ENCODE measurements around the gene SCAMP5. TPM values are rescaled to one million over a fixed set of nuclear protein-coding genes. Genes with fewer than 3 reads are reported as not detected.

The SCAMP5 gene
- total RNA-seq, 1 experiment from 2014 or later: 10.7 TPM

DNA sequence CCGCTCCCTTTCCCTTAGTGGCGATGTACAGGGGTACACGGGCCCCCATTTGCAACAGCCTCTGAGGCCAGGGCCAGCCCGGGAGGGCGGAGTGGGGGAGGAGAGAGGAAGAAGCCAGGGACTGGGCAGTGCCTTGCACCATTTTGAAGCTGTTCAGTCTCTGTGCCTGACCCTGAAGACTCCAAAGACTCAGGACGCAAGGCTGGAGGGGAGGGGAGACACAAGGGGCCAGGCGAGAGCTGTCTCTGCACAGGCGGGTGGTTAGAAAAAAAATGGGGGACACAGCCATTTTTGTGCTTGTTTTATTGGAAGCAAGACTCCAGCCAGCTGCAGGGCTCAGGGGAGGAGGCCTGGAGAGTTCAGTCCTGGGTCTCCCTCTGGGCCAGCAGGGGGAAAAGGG lies 40.3 kb upstream of the SCAMP5 start:
- no TSS peak for BruUV-seq (replicated peaks)
- CTCF ChIA-PET: interaction anchor here (1.1 to 1.4 kb wide), 3 partner anchors 33 to 88 kb away, joined by 3 to 5 read pairs (median 4); partner anchors contain the start of gene SCAMP5

DNA sequence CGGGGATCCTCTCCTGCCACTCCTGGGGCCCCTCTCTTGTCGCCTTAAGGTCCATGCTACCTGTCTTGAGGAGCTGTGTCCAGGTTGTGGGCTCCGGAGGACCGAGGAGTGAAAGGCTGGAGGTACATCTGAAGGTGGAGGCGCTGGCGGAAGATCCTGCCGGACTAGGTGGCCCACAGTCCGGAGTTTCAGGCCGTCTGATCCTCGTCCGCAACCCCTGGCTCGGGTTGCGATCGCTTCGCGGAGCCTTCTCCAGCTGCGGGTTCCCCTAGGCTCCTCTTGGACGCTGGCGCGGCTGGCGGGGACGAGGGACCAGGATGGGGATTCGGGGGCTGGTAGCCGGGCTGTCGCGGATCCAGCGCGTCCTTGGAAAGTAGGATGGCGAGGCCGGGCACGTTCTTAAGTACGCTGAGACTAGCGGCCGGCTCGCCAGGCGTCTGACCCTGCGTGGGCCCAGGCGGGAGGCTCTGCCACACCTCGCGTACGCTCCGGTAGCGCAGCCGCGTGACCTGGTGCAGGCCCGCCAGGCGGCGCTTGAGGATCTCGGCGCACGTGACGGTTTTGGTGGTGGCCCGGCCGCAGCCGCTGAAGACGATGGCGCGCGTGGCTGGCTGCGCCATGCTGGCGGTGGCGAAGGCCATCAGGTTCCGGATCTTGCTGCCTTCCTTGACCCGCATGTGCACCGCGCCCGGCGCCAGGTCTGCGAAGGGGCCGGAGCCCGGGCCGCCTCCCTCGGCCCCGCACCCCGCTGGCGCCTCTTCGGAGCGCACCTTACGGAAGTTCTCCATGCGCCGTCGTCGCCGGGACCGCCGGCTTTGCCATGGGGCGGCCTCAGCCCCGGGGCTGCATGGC lies 39.3 kb upstream of the SCAMP5 start:
- Mint-ChIP-seq H3K4me3 (ENCODE audit: low read depth, unreplicated experiment) (peak overlapping the region; percentile 71), H3K4me1 (ENCODE audit: low read depth, unreplicated experiment) (peaks cover 32% of the 10 kb centered on the region), H3K36me3 (ENCODE audit: insufficient read depth, unreplicated experiment) (peaks cover 41% of the 10 kb centered on the region), H3K9me3 (ENCODE audit: low read depth, unreplicated experiment) (no peaks in the 10 kb centered on the region), H3K27ac (ENCODE audit: unreplicated experiment) (no peak overlapping the region), H3K27me3 (ENCODE audit: unreplicated experiment) (peaks cover 32% of the 10 kb centered on the region)
- intact Hi-C loops (cut with micrococcal nuclease; ENCODE audit: unreplicated experiment): no loop called here
- peak; percentile 83 for DNase-seq
- TF ChIP-seq, protein P1, sequence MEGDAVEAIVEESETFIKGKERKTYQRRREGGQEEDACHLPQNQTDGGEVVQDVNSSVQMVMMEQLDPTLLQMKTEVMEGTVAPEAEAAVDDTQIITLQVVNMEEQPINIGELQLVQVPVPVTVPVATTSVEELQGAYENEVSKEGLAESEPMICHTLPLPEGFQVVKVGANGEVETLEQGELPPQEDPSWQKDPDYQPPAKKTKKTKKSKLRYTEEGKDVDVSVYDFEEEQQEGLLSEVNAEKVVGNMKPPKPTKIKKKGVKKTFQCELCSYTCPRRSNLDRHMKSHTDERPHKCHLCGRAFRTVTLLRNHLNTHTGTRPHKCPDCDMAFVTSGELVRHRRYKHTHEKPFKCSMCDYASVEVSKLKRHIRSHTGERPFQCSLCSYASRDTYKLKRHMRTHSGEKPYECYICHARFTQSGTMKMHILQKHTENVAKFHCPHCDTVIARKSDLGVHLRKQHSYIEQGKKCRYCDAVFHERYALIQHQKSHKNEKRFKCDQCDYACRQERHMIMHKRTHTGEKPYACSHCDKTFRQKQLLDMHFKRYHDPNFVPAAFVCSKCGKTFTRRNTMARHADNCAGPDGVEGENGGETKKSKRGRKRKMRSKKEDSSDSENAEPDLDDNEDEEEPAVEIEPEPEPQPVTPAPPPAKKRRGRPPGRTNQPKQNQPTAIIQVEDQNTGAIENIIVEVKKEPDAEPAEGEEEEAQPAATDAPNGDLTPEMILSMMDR (IDR thresholded peaks at IDR 0.05; ENCODE audit: unreplicated experiment): peak; percentile 49
- BruUV-seq (replicated peaks): no TSS peak
- CTCF ChIA-PET: interaction anchor here (0.8 to 1.4 kb wide), 6 partner anchors 9 to 187 kb away, joined by 3 to 5 read pairs (median 4); partner anchors contain the start of genes FAM219B and SCAMP5

More for the DNA sequence above, 40.3 kb upstream of the SCAMP5 start:
- Mint-ChIP-seq H3K9me3 (ENCODE audit: low read depth, unreplicated experiment) (no peaks in the 10 kb centered on the region), H3K36me3 (ENCODE audit: insufficient read depth, unreplicated experiment) (peaks cover 41% of the 10 kb centered on the region), H3K4me3 (ENCODE audit: low read depth, unreplicated experiment) (peak overlapping the region; percentile 71), H3K4me1 (ENCODE audit: low read depth, unreplicated experiment) (peaks cover 37% of the 10 kb centered on the region), H3K27me3 (ENCODE audit: unreplicated experiment) (peaks cover 22% of the 10 kb centered on the region), H3K27ac (ENCODE audit: unreplicated experiment) (no peak overlapping the region)
- intact Hi-C loops (cut with micrococcal nuclease; ENCODE audit: unreplicated experiment): no loop called here
- TF ChIP-seq, protein P1 (IDR thresholded peaks at IDR 0.05; ENCODE audit: unreplicated experiment): no peak
- no peak for DNase-seq

DNA sequence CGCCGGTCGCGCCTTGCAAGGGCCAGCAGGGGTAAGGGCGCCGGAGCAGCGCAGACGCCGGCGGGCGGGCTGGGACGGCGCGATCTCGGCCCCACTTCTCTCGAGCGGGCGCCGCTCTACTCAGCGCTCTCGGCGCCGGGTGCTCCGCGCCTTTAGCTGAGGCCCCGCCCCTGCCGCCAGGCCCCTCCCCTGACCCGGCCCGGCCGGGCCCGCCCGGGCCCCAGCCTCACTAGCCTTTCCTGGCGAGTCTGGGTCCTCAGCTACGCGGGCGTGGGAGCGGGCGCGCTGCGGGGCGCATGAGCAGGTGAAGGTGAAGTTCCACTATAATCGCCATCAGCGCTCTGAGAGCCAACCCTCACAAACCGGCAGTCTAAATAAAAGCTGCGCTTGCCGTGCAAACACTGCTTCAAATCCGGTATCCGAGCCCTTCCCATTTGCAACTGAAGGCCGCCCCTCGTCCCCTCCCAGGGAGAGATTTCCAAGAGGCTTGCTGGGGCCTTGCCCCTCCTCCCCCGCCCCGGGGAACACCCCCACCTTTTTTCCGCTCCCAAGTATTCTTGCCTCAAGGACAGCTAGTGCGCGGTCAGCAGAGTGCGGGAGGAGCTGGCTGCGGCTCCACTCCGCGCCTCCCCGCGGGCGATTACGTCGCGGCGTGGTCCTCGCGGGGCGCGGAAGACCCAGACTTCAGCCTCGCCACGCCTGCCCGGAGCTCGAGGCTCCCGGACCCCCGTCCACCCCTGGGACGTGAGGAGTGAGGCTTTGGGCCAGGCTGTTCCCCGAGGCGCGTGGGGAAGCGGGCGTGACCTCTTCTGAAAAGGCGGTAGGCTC lies 38.5 kb upstream of the SCAMP5 start, which contains the start of gene RPP25:
Gene RPP25, minus strand, starts transcription at position 125 of the 828 bp plus-strand sequence. CDS start 189 bp downstream, outside the sequence.
- H3K4me1 Mint-ChIP-seq (ENCODE audit: low read depth, unreplicated experiment): peaks cover 27% of the 10 kb centered on the region
- no peak within 1 kb of the TSS for H3K27ac Mint-ChIP-seq (ENCODE audit: unreplicated experiment)
- peak; percentile 85 for DNase-seq
- peak within 1 kb of the TSS; percentile 71 for H3K4me3 Mint-ChIP-seq (ENCODE audit: low read depth, unreplicated experiment)
- TF ChIP-seq, protein P1 (IDR thresholded peaks at IDR 0.05; ENCODE audit: unreplicated experiment): no peak
- no peaks in the 10 kb centered on the region for H3K9me3 Mint-ChIP-seq (ENCODE audit: low read depth, unreplicated experiment)
- CTCF ChIA-PET: interaction anchor here (0.6 to 1.6 kb wide), 12 partner anchors 8 to 248 kb away, joined by 3 to 10 read pairs (median 3); partner anchors contain the start of genes FAM219B and SCAMP5
- H3K27me3 Mint-ChIP-seq (ENCODE audit: unreplicated experiment): peaks cover 41% of the 10 kb centered on the region
- H3K36me3 Mint-ChIP-seq (ENCODE audit: insufficient read depth, unreplicated experiment): peaks cover 41% of the 10 kb centered on the region
- intact Hi-C loops (cut with micrococcal nuclease; ENCODE audit: unreplicated experiment): no loop called here
- BruUV-seq (replicated peaks): TSS peak; percentile 84

DNA sequence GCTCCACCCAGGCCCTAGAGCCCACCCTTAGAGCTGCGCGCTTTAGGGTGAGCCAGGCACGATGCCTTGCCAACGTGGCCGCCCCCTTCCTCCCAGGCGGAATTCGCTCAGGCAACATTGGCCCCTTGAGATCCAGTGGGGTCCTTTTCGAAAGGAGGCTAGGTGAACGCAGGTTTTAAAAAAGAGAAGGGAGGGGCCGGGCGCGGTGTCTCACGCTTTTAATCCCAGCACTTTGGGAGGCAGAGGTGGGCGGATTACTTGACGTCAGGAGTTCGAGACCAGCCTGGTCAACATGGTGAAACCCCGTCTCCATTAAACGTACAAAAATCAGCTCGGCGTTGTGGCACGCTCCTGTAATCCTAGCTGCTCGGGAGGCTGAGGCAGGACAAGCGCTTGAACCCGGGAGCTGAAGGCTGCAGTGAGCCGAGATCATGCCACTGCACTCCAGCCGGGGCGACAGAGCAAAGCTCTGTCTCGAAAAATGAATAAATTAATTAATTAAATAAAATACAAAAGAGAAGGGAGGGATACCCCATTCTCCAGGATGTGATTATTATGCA lies 37.8 kb upstream of the SCAMP5 start:
- no peak overlapping the region for H3K27ac Mint-ChIP-seq (ENCODE audit: unreplicated experiment)
- peaks cover 27% of the 10 kb centered on the region for H3K4me1 Mint-ChIP-seq (ENCODE audit: low read depth, unreplicated experiment)
- no TSS peak for BruUV-seq (replicated peaks)
- peaks cover 41% of the 10 kb centered on the region for H3K36me3 Mint-ChIP-seq (ENCODE audit: insufficient read depth, unreplicated experiment)
- no peak for DNase-seq
- H3K9me3 Mint-ChIP-seq (ENCODE audit: low read depth, unreplicated experiment): no peaks in the 10 kb centered on the region
- CTCF ChIA-PET: interaction anchor here (0.9 to 1.6 kb wide), 7 partner anchors 7 to 188 kb away, joined by 3 to 10 read pairs (median 4); partner anchors contain the start of genes FAM219B and SCAMP5
- TF ChIP-seq, protein P1 (IDR thresholded peaks at IDR 0.05; ENCODE audit: unreplicated experiment): no peak
- H3K4me3 Mint-ChIP-seq (ENCODE audit: low read depth, unreplicated experiment): peak overlapping the region; percentile 71
- peaks cover 48% of the 10 kb centered on the region for H3K27me3 Mint-ChIP-seq (ENCODE audit: unreplicated experiment)
- intact Hi-C loops (cut with micrococcal nuclease; ENCODE audit: unreplicated experiment): no loop called here
